WTC11 (cell line): Measurements from ENCODE around the gene RNF145. TPM values are rescaled to one million over a fixed set of nuclear protein-coding genes. Genes with fewer than 3 reads are reported as not detected.

ENCODE experiments used
- ATAC-seq: fragments of 200-7000 bp; cut with Tn5 transposase; 2 replicates; pipeline ENCODE4 v1.10.0; 2021; ENCODE audit warnings: mild to moderate bottlenecking, moderate library complexity
- CTCF ChIA-PET: fragments of 300-600 bp; sonication (Branson Sonifier 250); formaldehyde crosslinking; loops from one replicate; lab custom pipeline; 2021; ENCODE audit warnings: antibody characterized with exemption; lab: Charles Lee
- POLR2A ChIA-PET: fragments of 350-600 bp; sonication (Branson Sonifier 250); formaldehyde crosslinking; loops from one replicate; lab custom pipeline; 2021; ENCODE audit warnings: antibody characterized with exemption; lab: Charles Lee
- DNase-seq: peaks from one replicate; pipeline ENCODE4 v3.0.0; 2021; ENCODE audit warnings: low spot score
- H3K27ac Mint-ChIP-seq: 2 replicates; pipeline ENCODE4 v1.8.0; 2021; ENCODE audit warnings: mixed read lengths
- H3K27me3 Mint-ChIP-seq: 2 replicates; pipeline ENCODE4 v1.8.0; 2021; ENCODE audit warnings: low read depth, mild to moderate bottlenecking, moderate library complexity, mixed read lengths
- H3K36me3 Mint-ChIP-seq: 2 replicates; pipeline ENCODE4 v1.8.0; 2021; ENCODE audit warnings: mixed read lengths
- H3K4me1 Mint-ChIP-seq: 2 replicates; pipeline ENCODE4 v1.8.0; 2022; ENCODE audit warnings: mixed read lengths
- H3K4me3 Mint-ChIP-seq: 2 replicates; pipeline ENCODE4 v1.8.0; 2021; ENCODE audit warnings: mild to moderate bottlenecking, moderate library complexity, mixed read lengths
- H3K9me3 Mint-ChIP-seq: 2 replicates; pipeline ENCODE4 v1.8.0; 2021; ENCODE audit warnings: mixed read lengths
- ATF6 ChIP-seq: sonication (generic); formaldehyde crosslinking; IDR thresholded peaks from 2 replicates; pipeline ENCODE4 v1.8.1; 2023; ENCODE audit warnings: mild to moderate bottlenecking, missing genetic modification reagents
- CBFB ChIP-seq: sonication (generic); formaldehyde crosslinking; IDR thresholded peaks from 2 replicates; pipeline ENCODE4 v1.8.1; 2022; ENCODE audit warnings: mild to moderate bottlenecking, low read depth, missing genetic modification reagents
- E2F1 ChIP-seq: sonication (generic); formaldehyde crosslinking; IDR thresholded peaks from 2 replicates; pipeline ENCODE4 v1.8.0; 2022; ENCODE audit warnings: mild to moderate bottlenecking, missing genetic modification reagents
- FOXJ3 ChIP-seq: sonication (generic); formaldehyde crosslinking; IDR thresholded peaks from 2 replicates; pipeline ENCODE4 v1.9.0; 2021; ENCODE audit warnings: missing genetic modification reagents, mild to moderate bottlenecking, borderline replicate concordance
- FOXP1 ChIP-seq: sonication (generic); formaldehyde crosslinking; IDR thresholded peaks from 2 replicates; pipeline ENCODE4 v1.8.0; 2022; ENCODE audit warnings: missing genetic modification reagents, mild to moderate bottlenecking, moderate library complexity, borderline replicate concordance
- GABPB1 ChIP-seq: sonication (generic); formaldehyde crosslinking; IDR thresholded peaks from 2 replicates; pipeline ENCODE4 v1.8.1; 2023; ENCODE audit warnings: mild to moderate bottlenecking, missing genetic modification reagents
- JAZF1 ChIP-seq: fragments of 250-450 bp; sonication (Bioruptor Pico); IDR thresholded peaks from 2 replicates; pipeline ENCODE4 v1.9.0; 2021; ENCODE audit warnings: moderate library complexity, mild to moderate bottlenecking, inconsistent platforms
- MLX ChIP-seq: sonication (generic); formaldehyde crosslinking; IDR thresholded peaks from 2 replicates; pipeline ENCODE4 v1.8.1; 2023; ENCODE audit warnings: mild to moderate bottlenecking, missing genetic modification reagents, moderate library complexity
- MXD4 ChIP-seq: fragments of 250-450 bp; sonication (Bioruptor Pico); IDR thresholded peaks from 2 replicates; pipeline ENCODE4 v1.8.0; 2021; ENCODE audit warnings: mild to moderate bottlenecking, moderate library complexity, borderline replicate concordance
- MYBL2 ChIP-seq: sonication (generic); formaldehyde crosslinking; IDR thresholded peaks from 2 replicates; pipeline ENCODE4 v1.8.1; 2023; ENCODE audit warnings: mild to moderate bottlenecking, moderate library complexity, missing genetic modification reagents
- NR1H2 ChIP-seq: sonication (generic); formaldehyde crosslinking; IDR thresholded peaks from 2 replicates; pipeline ENCODE4 v1.9.0; 2021; ENCODE audit warnings: mild to moderate bottlenecking, moderate library complexity, missing genetic modification reagents
- NR2C2 ChIP-seq: sonication (generic); formaldehyde crosslinking; IDR thresholded peaks from 2 replicates; pipeline ENCODE4 v1.8.0; 2022; ENCODE audit warnings: mild to moderate bottlenecking, missing genetic modification reagents
- OVOL2 ChIP-seq: fragments of 250-450 bp; sonication (Bioruptor Pico); IDR thresholded peaks from 2 replicates; pipeline ENCODE4 v1.9.0; 2021; ENCODE audit warnings: mild to moderate bottlenecking, borderline replicate concordance
- PREB ChIP-seq: sonication (generic); formaldehyde crosslinking; IDR thresholded peaks from 2 replicates; pipeline ENCODE4 v1.8.1; 2022; ENCODE audit warnings: mild to moderate bottlenecking, missing genetic modification reagents, moderate library complexity, borderline replicate concordance
- PRRX2 ChIP-seq: fragments of 250-450 bp; sonication (Bioruptor Pico); IDR thresholded peaks from 2 replicates; pipeline ENCODE4 v1.8.0; 2021; ENCODE audit warnings: mild to moderate bottlenecking
- SOX15 ChIP-seq: fragments of 250-450 bp; sonication (Bioruptor Pico); IDR thresholded peaks from 2 replicates; pipeline ENCODE4 v1.9.0; 2021; ENCODE audit warnings: mild to moderate bottlenecking
- SP1 ChIP-seq: sonication (generic); formaldehyde crosslinking; conservative IDR thresholded peaks from 2 replicates; pipeline ENCODE4 v1.8.1; 2022; ENCODE audit warnings: missing genetic modification reagents
- TEAD1 ChIP-seq: sonication (generic); formaldehyde crosslinking; IDR thresholded peaks from 2 replicates; pipeline ENCODE4 v1.8.0; 2022; ENCODE audit warnings: mild to moderate bottlenecking, missing genetic modification reagents
- TP53 ChIP-seq: sonication (generic); formaldehyde crosslinking; IDR thresholded peaks from 2 replicates; pipeline ENCODE4 v1.8.1; 2023; ENCODE audit warnings: mild to moderate bottlenecking, missing genetic modification reagents
- ZNF138 ChIP-seq: sonication (generic); formaldehyde crosslinking; conservative IDR thresholded peaks from 2 replicates; pipeline ENCODE4 v1.8.1; 2022; ENCODE audit warnings: mild to moderate bottlenecking, moderate library complexity, missing genetic modification reagents
- ZNF263 ChIP-seq: sonication (generic); formaldehyde crosslinking; IDR thresholded peaks from 2 replicates; pipeline ENCODE4 v1.8.1; 2022; ENCODE audit warnings: low read depth, mild to moderate bottlenecking, moderate library complexity, missing genetic modification reagents
- ZNF317 ChIP-seq: sonication (generic); formaldehyde crosslinking; IDR thresholded peaks from 2 replicates; pipeline ENCODE4 v1.8.1; 2023; ENCODE audit warnings: low read depth, mild to moderate bottlenecking, moderate library complexity, missing genetic modification reagents, borderline replicate concordance
- ZNF416 ChIP-seq: fragments of 250-450 bp; sonication (Bioruptor Pico); IDR thresholded peaks from 2 replicates; pipeline ENCODE4 v1.9.0; 2021; ENCODE audit warnings: mild to moderate bottlenecking, inconsistent platforms
- total RNA-seq: library from RNA; stranded (reverse); gene quantifications from 3 replicates; pipeline ENCODE4 v1.2.3, GENCODE V29; 2021
- TF ChIP-seq, protein P1 (sequence below): fragments of 250-450 bp; sonication (Bioruptor Pico); IDR thresholded peaks from 2 replicates; pipeline ENCODE4 v1.9.0; 2021; ENCODE audit warnings: mild to moderate bottlenecking
- TF ChIP-seq, protein P2 (sequence below): fragments of 250-450 bp; sonication (Bioruptor Pico); IDR thresholded peaks from 2 replicates; pipeline ENCODE4 v1.9.0; 2021; ENCODE audit warnings: moderate library complexity, mild to moderate bottlenecking, inconsistent platforms, borderline replicate concordance

RNF145 gene
- total RNA-seq, 1 experiment from 2014 or later, result 76.8 TPM

DNA sequence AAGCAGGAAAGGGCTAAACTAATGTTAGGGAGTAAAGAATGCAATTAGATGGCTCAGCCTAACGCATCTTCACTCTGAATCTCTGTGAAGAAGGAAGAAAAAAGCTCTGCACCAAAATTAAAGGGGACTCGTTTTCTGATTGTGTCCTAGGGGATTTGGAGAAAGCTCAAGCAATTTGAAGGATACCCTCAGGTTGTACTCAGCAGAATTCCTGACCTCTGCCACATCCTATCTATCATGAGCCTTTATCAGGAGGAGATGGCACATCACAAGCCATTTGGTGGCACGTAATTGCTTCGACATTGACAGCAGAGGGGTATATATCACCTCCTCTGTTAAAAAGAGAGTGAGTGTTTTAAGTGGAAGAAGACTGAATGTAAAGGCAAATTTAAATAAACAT lies 77.4 kb downstream of the RNF145 start (continued):
- no peak for TF ChIP-seq MYBL2 (CRISPR knock-in tag)
- no peak for TF ChIP-seq PRRX2 (CRISPR knock-in tag)
- no peak for TF ChIP-seq ZNF138
- no peak for TF ChIP-seq E2F1 (CRISPR knock-in tag)
- TF ChIP-seq TP53 (CRISPR knock-in tag), result no peak
- no peak for TF ChIP-seq PREB (CRISPR knock-in tag)
- TF ChIP-seq MLX, result no peak

DNA sequence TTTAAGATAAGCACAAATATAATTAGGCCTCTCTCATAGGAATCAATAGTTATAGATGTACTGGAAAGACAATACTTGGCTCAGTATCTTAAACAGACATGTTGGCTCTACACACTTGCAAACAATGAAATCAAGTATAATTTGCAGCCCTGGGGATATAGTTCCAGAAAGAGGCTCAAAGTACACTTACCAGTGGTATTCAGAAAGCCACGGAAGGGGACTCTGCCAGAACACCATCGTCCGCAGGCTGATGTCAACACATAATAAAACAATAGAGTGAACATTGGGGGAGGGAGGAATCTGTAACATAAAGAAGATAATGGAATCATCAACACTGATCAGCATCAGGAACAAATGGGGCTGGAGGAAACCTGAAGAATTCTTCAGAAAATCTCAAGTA lies 78.5 kb downstream of the RNF145 start:
- ATAC-seq (no peak), DNase-seq (no peak)
- H3K4me1 Mint-ChIP-seq, result no peaks in the 10 kb centered on the region
- CTCF ChIA-PET, result no interaction called here
- no peaks in the 10 kb centered on the region for H3K36me3 Mint-ChIP-seq
- H3K27me3 Mint-ChIP-seq, result no peaks in the 10 kb centered on the region
- no peak for TF ChIP-seq GABPB1 (CRISPR knock-in tag)
- TF ChIP-seq NR2C2, result no peak
- TF ChIP-seq MXD4, result no peak
- TF ChIP-seq SP1, result no peak
- TF ChIP-seq ZNF416 (CRISPR knock-in tag), result no peak
- TF ChIP-seq NR1H2, result no peak
- no peak for TF ChIP-seq MYBL2 (CRISPR knock-in tag)
- TF ChIP-seq OVOL2, result no peak
- no peak for TF ChIP-seq ATF6 (CRISPR knock-in tag)
- H3K27ac Mint-ChIP-seq, result no peak overlapping the region
- no peak overlapping the region for H3K4me3 Mint-ChIP-seq
- POLR2A ChIA-PET, result no interaction called here
- peaks cover 6% of the 10 kb centered on the region for H3K9me3 Mint-ChIP-seq

DNA sequence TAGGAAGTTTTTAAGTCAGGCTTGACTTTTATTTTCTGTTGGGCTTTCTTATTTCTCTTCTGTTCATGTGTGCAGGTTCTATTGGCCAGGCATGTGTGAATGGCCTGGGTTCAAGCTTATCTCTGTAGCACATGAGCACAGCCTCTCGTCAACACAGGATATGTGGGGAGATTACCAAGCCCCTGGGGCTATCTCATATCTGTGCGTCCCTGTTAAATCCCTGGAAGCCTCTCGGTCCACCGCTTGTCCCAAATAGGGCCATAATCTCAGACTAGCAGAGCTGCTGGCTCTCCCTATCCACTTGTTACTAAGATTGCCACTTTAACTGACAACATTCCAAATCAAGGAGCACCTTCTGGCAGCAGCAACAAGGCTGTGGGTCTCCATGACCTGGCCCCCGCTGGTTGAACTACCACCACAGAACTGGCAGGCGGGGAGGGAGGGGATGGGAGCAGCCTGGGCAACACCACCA lies 81.2 kb downstream of the RNF145 start:
- CTCF ChIA-PET, result interaction anchor here (1.5 kb wide), 1 partner anchor 29 kb away, joined by 4 read pairs; no protein-coding TSS in a partner anchor
- no peaks in the 10 kb centered on the region for H3K4me1 Mint-ChIP-seq
- no peak for TF ChIP-seq ZNF138
- TF ChIP-seq ZNF317 (CRISPR knock-in tag), result no peak
- no peak for TF ChIP-seq NR1H2
- no peak for TF ChIP-seq JAZF1 (CRISPR knock-in tag)
- TF ChIP-seq ATF6 (CRISPR knock-in tag), result no peak
- TF ChIP-seq FOXJ3 (CRISPR knock-in tag), result no peak
- TF ChIP-seq, protein P1, sequence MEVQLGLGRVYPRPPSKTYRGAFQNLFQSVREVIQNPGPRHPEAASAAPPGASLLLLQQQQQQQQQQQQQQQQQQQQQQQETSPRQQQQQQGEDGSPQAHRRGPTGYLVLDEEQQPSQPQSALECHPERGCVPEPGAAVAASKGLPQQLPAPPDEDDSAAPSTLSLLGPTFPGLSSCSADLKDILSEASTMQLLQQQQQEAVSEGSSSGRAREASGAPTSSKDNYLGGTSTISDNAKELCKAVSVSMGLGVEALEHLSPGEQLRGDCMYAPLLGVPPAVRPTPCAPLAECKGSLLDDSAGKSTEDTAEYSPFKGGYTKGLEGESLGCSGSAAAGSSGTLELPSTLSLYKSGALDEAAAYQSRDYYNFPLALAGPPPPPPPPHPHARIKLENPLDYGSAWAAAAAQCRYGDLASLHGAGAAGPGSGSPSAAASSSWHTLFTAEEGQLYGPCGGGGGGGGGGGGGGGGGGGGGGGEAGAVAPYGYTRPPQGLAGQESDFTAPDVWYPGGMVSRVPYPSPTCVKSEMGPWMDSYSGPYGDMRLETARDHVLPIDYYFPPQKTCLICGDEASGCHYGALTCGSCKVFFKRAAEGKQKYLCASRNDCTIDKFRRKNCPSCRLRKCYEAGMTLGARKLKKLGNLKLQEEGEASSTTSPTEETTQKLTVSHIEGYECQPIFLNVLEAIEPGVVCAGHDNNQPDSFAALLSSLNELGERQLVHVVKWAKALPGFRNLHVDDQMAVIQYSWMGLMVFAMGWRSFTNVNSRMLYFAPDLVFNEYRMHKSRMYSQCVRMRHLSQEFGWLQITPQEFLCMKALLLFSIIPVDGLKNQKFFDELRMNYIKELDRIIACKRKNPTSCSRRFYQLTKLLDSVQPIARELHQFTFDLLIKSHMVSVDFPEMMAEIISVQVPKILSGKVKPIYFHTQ (CRISPR knock-in tag), result no peak
- TF ChIP-seq SOX15, result no peak
- TF ChIP-seq TEAD1, result no peak
- TF ChIP-seq, protein P2, sequence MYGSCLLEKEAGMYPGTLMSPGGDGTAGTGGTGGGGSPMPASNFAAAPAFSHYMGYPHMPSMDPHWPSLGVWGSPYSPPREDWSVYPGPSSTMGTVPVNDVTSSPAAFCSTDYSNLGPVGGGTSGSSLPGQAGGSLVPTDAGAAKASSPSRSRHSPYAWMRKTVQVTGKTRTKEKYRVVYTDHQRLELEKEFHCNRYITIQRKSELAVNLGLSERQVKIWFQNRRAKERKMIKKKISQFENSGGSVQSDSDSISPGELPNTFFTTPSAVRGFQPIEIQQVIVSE (CRISPR knock-in tag), result no peak
- no peak for TF ChIP-seq CBFB (CRISPR knock-in tag)
- TF ChIP-seq FOXP1 (CRISPR knock-in tag), result no peak
- TF ChIP-seq ZNF263, result no peak

More for the DNA sequence above, 81.2 kb downstream of the RNF145 start:
- DNase-seq (no peak), ATAC-seq (no peak)
- POLR2A ChIA-PET, result no interaction called here
- no peaks in the 10 kb centered on the region; the same call in 1 of the 2 replicates for H3K36me3 Mint-ChIP-seq
- H3K4me3 Mint-ChIP-seq, result no peak overlapping the region
- no peaks in the 10 kb centered on the region for H3K27me3 Mint-ChIP-seq
- H3K9me3 Mint-ChIP-seq, result peaks cover 24% of the 10 kb centered on the region
- H3K27ac Mint-ChIP-seq, result no peak overlapping the region
